MM.1S (cell line): ENCODE results near the gene GCC2.

ENCODE experiments used
- EZH2 ChIP-seq: fragments of 300-600 bp; sonication (generic); optimal IDR thresholded peaks from 2 replicates; pipeline ENCODE3; 2017; ENCODE audit warnings: low read depth, mild to moderate bottlenecking, antibody characterized with exemption, low read length, mixed read lengths
- TF ChIP-seq, protein P1 (sequence below): fragments of 300-600 bp; sonication (generic); IDR thresholded peaks from 2 replicates; pipeline ENCODE4 v1.5.1; 2016; ENCODE audit warnings: antibody characterized with exemption, low read length, mixed read lengths

DNA sequence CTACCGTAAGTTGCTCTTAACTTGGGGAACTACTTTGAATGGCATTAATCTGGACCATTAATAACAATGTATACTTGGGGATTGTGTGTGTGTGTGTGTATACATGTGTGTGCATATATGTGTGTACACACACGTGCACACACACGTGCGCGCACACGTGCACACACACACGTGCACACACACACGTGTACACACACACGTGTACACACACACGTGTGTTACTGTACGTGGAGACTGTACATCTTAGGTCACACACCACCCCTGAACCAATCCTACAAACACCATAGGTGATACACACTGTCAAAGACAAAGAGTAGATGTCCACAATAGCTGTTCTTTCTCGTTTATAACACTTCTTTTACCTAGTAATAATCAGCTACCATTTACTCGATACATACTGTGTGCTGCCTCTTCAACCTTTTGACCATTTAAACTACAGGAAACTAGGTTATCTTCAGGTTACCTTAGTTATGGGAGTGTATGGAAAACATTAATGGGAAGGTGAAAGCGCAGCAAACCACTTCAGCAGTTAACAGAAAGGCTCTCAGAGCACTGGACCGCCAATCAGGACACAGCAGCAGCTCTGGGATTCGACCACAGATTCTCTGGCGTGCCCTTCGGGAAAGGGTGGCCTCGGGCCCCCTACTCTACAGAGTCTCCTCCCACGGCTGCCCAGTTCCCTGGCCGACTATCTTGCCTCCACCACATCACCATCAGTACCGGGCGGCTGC, 894 bp upstream of the GCC2 start:
- TF ChIP-seq, protein P1, sequence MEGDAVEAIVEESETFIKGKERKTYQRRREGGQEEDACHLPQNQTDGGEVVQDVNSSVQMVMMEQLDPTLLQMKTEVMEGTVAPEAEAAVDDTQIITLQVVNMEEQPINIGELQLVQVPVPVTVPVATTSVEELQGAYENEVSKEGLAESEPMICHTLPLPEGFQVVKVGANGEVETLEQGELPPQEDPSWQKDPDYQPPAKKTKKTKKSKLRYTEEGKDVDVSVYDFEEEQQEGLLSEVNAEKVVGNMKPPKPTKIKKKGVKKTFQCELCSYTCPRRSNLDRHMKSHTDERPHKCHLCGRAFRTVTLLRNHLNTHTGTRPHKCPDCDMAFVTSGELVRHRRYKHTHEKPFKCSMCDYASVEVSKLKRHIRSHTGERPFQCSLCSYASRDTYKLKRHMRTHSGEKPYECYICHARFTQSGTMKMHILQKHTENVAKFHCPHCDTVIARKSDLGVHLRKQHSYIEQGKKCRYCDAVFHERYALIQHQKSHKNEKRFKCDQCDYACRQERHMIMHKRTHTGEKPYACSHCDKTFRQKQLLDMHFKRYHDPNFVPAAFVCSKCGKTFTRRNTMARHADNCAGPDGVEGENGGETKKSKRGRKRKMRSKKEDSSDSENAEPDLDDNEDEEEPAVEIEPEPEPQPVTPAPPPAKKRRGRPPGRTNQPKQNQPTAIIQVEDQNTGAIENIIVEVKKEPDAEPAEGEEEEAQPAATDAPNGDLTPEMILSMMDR: no peak
- TF ChIP-seq EZH2: no peak
